Measurements from ENCODE around the gene IKBKE.

The IKBKE gene

DNA sequence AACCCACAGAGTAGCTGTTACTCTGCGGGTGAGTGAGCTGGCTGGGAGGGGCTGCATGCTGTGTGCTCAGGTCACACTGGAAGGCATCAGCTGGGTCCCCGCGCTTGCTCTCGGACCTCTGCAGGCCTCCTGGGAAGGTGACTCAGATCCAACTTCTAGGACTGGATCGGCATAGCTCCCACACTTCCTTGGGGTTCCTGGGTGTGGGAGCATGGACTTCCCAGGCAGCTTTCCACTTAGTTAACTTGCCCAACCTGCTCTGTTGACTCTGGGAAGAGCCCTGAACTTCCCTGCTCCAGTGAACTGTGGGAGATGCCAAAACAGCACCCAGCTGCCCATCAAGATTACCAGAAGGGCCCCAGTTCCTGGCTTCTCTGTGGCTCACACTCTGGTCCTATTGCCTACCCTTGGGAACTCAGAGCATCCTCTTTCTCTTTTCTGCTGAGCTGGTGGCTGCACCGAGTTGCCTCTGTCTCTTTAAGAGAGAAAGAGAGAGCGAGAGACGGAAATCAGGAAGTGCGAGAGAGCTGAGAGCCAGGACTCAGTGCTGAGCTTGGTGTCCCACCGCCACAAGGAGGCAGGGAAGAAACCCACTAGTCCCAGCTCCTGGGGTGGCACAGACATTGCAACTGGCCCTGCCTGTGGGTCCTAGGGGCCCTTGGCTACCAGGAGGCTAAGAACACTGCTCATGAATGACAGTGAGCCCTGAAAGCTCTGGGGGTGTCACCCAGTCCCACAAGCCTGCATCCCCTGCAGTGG is at the start of gene IKBKE:
TSS of gene IKBKE (plus strand) at position 544 of the 759 bp plus-strand sequence. CDS start 2,752 bp downstream, outside the sequence.
- in situ Hi-C loops (cut with MboI; ENCODE audit: low sequenced_read_pairs) = no loop called here

DNA sequence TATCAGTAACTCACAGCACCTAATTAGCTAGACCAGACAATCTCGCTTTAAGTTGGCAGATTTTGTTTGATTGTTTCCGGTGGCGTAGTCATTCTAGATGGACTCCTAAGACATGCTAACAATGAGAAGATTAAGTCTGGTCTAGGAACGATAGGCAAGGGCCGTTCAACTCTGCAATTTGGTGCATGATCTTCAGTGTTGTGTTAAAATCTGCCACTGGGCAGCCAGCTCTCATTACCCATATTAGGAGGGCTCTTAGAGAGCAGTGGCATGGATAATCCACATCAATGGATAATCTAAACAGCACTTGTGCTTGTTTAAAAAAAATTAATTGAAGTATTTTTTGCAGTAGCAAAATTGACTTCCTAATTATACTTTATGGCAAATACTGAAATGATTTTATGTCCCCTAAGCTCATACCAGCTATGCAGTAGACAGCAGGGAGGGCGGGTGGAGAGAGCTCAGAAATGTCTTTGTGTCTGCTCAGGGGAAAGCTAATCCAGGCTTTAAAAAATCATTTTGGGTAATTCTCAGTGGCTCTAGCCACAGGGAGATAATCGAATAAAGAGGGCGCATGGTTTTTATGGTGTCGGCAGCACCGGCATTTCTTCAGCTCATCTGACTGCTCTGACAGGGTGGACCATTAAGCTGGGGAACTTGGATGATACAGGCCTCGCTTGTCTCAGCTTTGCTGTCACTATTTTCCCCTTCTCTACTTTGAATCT is 48.5 kb upstream of the IKBKE start:
- in situ Hi-C loops (cut with MboI; ENCODE audit: low sequenced_read_pairs) = no loop called here

DNA sequence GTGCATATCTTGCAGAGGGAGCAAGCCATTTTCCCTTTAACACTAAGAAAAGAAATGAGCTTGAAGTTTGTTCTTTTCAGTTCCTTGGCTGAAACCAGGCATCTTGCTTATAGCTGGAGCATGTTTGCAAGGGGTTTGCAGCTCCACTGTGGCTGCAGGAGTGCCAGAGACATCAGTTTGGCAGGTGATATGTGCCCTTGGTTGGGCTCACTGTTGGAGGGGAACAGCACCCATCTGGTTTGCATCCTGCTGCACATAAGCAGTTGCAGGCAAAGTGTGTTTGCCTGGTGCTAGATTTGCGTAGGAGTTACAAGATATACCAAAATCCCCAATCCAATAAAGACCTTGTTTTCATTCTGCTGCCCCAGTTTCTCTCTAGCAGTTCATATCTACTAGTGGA is 47.8 kb upstream of the IKBKE start:
- in situ Hi-C loops (cut with MboI; ENCODE audit: low sequenced_read_pairs) = no loop called here

DNA sequence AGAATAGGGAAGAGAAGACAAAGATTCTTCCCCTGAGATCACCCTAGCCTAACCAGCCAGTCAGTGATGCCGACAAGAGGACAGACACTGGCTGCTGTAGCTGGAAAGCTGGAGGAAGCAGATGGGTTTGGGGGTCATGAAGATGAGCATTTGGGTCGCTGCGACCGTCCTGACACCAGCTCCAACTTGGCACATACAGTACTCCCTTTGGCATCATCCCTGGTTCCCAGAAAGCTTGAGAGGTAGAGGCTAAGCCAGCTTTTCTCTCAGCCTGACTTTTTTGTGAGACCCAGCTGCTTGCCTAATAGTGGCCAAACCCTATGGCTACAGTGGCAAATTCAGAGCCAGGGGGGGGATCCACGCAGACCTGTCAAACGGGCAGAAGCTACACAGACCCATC is 43.0 kb upstream of the IKBKE start:
- in situ Hi-C loops (cut with MboI; ENCODE audit: low sequenced_read_pairs) = no loop called here

DNA sequence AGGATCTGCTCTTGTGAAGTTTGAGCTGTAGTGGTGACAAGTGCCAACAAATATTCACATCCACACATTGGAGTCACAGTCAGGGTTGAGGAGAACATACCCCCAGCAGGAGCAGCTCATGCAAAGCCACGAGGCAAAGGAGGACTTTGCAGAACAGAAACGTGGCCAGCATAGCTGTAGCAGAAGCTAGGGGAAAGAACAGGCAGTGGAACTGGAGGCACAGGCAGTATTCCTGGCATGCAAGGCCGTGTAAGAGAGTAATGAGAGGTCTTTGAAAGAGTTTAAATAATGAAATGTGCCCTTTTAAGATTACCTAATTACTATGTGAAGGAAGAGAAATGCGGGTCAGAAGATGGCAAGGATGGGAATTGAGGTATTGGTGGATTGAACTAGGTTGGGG is 40.9 kb upstream of the IKBKE start:
- in situ Hi-C loops (cut with MboI; ENCODE audit: low sequenced_read_pairs) = no loop called here

DNA sequence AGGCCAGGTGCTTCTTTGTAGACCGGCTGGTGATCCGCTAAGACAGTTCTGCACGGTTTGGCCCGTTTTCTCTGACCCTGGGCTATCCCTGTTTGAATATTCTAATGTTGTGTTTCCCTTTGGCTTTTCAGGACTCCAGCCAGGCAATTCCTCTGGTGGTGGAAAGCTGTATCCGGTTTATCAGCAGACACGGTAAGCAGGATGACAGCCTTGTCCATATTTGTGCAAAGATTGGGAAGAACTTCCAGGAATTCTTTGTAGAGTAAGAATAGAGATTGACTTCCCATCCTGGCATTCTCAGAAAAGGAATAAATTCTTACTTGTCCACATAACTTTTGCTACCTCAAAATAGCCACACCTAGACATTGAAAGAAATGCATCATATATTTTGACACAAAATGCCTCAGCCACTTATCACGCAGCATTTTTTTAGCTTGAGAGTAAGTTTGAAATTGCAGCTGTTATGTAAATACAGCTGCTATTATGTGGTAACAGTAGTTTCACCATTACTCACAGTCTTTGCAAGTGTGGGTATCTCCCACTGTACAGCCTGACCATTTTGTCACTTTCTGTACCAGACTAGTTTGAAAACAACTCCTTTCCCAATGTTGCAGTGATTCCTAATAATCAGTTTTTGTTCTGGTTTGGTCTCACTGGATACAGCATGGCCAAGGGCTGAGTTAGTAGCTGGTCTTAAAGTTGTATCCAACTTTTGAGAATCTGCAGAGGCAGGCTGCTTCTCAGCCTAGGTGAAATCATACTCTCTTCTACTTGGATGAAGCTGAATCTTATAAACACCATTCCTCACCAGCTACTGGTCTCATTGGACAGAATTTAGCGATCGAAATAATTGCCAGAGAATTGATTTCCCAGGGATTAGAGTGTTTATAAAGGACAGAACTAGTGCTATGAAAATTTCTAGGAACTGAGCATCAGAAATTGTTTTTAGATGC is 40.0 kb upstream of the IKBKE start:
- in situ Hi-C loops (cut with MboI; ENCODE audit: low sequenced_read_pairs) = no loop called here

DNA sequence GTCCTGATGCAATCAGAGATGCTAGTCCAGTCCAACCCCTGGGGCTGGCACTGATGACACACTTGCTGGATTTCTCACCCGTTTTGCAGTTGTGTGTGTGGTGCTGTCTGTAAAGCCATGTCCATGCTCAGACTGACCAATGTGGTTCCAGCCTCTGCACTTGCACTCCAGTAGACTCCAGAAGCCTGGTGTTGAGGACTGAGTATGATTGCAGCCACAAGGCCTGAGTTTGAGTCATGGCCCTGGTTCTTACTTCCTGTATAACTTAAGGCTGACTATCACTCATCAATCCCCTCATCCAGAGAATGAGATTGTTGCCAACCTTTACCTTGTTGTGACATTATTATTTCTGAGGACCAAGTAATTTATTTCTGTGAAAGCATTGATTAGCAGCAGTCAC is 34.8 kb upstream of the IKBKE start:
- in situ Hi-C loops (cut with MboI; ENCODE audit: low sequenced_read_pairs) = no loop called here

DNA sequence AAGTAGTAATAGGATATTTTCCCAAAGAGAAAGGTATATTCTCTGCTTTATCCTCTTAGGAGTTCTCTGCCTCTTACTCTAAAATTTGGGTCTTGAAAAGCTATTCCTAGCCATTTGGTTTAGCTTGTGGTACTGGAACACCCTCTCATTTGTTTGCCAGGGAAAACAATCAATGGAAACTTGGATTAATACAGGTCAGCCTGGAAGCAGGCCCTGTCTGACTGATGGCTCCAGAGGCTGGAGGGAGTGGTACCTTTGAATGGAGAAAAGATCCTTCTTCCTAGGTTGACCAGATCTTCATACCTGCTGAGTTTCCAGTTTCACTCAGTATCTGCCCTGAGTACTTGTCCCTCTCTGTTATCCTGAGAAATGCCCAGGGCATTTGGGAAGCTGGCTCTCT is 31.7 kb upstream of the IKBKE start:
- in situ Hi-C loops (cut with MboI; ENCODE audit: low sequenced_read_pairs) = no loop called here

DNA sequence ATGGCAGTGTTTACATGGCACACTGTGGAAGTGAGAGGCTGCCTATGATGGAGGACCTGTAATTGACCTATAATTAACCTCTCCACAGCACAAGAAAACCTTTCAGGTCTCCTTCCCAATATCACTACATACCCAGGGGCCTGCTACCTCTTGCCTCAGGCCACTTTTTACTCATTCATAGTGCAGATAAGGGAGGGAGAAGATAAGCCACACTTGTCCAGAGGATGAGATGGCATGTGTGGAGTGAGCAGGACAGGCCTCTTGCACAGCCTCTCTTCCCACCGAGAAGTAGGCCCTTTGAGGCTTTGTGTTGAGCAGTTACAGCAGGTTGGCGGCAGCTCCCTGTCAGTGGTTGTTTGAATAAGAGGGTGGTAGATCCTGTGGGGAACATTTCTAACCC is 31.1 kb upstream of the IKBKE start:
- in situ Hi-C loops (cut with MboI; ENCODE audit: low sequenced_read_pairs) = no loop called here

DNA sequence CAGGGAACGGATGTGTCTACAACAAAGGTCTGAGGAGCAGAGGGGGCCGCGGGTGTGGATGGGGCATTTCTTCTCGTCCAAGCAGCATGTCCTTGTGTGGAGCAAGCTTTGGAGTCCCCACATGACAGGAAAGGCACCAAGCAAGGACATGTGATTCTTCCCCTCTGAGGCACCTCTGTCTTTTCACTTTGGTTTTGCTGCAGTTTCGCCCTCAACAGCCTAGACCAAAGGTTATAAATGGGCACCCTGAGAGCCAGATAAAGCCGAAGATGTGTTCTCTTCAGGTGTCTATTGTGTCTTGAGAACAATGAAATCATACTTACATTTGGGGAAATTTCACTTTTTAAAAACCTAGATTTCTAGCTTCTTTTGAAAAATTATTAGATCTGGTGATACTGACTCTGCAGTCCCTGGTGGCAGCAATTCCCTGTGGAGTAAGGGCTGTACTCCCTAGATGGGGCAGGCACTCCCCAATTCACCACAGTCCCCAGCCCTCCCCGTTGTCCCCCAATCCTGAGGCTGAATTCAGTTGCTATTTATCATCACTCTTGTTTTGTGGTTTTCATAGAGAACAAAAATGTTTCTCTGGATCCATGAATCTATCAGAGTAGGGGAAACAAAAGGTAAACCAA is 28.8 kb upstream of the IKBKE start:
- in situ Hi-C loops (cut with MboI; ENCODE audit: low sequenced_read_pairs) = no loop called here

DNA sequence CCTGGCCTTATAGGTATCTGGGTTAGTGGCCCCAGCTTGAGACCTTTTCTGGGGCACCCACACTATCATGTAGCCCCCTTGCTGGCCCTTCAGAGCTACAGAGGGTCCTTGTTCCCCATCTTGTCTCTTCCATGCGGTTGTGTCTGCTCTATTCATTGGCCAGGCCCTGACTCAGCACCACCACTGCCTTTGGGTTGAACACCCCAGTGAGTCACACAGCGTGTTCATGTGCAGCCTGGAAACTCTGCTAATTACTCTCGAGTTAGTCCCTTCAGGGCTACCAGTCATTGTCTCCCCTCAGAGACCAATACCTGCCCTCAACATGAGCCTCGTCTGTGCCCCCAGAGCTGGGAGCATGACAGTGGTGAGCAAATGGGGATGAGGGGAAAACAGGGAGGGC is 28.2 kb upstream of the IKBKE start:
- in situ Hi-C loops (cut with MboI; ENCODE audit: low sequenced_read_pairs) = no loop called here

DNA sequence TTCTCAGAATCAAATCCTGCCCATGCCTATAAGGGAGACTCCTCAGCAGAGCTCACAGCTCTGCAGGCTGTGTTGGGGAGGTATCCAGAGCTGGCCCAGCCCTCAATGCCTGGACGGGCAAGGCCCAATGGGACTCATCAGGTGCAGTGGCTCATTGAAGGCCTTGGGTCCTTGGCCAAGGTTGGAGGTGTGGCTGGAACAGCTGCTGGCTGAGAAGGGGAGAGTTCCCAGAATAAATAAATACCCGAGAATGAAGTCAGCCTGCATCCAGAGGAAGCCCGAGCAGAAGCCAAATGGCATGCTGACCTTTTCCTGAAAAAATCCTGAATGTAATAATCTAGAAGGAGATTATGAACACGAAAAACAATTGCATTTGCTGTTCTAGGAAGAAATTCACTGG is 25.2 kb upstream of the IKBKE start:
- in situ Hi-C loops (cut with MboI; ENCODE audit: low sequenced_read_pairs) = no loop called here

DNA sequence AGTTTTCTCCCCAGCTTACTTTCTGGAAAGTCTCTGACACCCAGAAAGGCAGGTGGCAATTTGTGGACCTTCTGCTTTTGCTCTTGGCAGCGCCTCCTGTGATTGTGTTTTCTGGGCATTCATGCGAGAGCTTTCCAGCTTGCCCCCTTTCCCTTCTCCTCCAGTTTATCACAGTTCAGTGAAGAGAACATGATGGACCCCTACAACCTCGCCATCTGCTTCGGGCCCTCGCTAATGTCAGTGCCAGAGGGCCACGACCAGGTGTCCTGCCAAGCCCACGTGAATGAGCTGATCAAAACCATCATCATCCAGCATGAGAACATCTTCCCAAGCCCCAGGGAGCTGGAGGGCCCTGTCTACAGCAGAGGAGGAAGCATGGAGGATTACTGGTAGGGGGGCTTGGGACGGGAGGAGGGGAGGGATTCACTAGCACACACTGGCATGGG is 24.3 kb upstream of the IKBKE start:
- in situ Hi-C loops (cut with MboI; ENCODE audit: low sequenced_read_pairs) = no loop called here

DNA sequence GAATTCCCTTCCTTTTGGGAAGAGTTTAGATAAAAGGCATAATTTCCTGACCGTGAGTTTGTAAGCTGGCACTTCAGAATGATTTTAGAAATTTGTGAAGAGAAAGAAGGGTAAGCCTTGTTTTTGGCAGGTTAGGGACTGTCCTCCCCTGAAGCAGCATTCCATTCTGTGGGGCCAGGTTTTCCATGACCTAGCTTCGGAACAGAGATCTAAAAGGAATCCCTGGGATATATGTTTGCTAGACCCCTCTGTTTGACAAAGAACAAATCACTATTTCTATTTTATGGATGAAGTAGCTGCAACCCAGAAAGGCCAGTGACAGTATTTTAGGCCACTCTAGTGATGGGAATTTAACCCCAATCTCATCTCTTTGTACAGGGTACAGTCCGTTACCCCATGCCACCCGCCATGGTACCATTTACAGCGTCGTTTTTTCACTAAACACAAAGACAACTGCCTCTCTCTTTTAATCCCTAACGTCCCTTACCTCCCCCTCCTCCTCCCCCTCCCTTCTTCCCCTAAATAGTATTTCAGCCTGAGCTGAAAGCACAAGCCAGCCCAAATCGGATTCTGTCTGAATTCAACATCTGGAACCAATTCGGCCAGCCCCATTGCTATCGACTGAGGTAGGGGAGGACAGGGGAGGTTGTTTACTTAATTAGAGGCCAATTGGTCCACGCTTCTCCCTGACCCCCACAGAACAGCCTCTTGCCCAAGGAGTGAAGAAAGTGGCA is 23.4 kb upstream of the IKBKE start:
- in situ Hi-C loops (cut with MboI; ENCODE audit: low sequenced_read_pairs) = no loop called here

DNA sequence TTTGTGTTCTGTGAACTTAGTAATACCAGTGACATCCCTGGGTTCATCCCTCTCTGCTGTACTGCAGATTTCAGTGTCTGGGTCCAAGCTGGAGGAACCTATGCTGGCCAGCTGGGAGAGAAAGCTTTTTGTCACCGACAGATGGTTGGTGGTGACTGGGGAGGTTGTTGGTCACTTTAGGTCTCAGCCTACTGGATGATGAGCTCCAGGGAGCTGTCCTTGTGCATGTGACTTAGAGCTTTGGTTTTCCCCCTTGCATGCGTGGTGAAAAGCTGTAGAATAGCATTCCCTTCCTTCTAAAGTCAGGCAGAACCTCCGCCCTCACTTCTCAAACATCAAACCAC is 22.9 kb upstream of the IKBKE start:
- in situ Hi-C loops (cut with MboI; ENCODE audit: low sequenced_read_pairs) = no loop called here

DNA sequence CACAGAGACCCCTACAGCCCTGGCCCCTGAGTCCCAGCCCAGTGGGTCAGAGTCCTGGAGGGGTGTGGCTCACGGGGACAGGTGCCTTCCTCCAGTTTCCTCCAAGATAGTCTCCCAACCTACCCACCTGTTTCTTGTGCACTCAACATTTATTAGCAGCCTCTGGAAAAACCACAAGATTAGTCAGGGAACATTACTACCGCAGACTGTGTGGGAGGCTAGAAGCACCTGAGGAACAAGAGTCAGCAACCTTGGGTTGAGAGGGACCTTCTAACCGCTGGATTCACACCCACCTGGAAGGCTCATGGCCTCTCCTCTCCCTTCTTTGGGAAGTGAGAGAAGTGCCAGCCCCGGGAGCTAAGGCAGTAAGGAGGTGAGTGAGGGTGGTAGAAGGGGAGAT is 22.5 kb upstream of the IKBKE start:
- in situ Hi-C loops (cut with MboI; ENCODE audit: low sequenced_read_pairs) = no loop called here

DNA sequence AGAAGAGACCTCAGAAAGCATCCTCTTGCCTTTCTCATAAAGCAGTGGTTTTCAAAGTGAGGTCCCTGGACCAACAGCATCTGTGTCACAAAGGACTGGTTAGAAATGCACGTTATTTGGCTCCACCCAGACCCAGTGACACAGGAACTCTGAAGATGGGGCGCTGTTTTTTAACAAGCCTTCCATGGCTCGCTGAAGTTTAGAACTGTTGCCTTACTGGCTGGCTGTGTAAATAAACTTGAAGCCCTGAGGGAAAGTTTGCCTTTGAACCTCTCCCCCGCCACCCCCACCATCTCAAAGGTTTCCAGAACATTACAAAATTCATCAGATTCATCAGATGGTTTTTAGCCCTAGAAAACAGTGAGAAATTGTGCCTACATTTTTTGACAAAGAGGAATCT is 21.8 kb upstream of the IKBKE start:
- in situ Hi-C loops (cut with MboI; ENCODE audit: low sequenced_read_pairs) = no loop called here

DNA sequence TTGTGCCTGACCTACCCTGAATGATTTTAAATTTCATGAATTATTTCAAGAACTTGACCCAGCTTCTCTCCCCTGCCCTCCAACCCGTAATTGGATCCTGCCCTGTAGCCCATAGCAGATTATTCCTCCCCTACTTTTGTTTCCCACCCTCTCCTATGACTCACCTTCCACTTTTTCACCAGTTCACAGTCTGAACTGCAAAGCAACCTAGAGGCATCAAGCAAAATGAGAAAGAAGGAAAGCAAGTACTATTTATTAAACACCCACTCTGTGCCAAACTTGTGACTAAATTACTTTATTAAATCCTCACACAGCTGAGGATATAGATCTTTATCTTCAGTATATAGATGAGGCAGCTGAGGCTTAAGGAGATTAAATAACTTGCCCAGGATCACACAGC is 20.7 kb upstream of the IKBKE start:
- in situ Hi-C loops (cut with MboI; ENCODE audit: low sequenced_read_pairs) = no loop called here

DNA sequence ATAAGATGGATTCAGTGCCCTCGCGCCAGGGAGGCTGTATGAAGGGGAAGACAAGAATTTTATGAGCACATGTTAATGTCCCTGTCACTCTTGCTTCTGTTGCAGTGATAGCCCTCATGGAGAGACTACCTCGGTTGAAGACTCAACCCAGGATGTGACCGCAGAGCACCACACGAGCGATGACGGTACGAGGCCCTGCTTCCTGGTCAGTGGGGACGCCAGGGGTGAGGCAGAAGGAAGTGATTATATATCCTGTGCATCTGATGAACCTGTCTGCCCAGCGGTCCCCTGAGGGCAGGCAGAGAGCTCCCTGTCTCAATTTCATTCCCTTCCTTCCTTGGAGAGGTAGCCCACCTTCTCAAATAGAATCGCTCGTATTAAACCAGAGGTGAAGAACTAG is 20.0 kb upstream of the IKBKE start:
- in situ Hi-C loops (cut with MboI; ENCODE audit: low sequenced_read_pairs) = no loop called here

DNA sequence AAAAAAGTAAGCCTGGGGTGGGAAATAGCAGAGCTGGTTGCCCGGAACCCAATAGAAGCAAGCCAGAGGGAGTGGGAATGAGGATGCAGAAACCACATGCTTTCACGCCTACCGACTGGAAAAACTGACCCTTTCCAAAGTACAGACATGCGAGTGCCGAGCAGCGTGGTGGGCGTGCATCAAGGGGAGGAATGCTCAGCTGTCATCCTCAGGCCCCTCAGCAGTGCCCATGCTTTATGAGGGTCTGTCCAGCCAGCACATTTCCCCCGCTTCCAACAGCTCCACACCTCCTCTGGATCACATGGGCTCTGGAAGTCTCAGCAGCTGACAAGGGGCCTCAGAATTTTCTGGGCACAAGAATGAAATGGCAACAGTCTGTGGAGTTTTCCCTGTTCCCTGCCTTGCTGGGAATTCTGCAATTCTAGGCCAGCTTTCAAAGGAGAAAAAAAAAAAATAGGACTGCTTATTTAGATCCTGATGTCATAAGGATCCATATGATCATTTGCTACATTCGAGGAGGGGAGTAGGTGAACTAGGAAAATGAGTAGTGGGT is 19.1 kb upstream of the IKBKE start:
- in situ Hi-C loops (cut with MboI; ENCODE audit: low sequenced_read_pairs) = no loop called here

Measured in HL-60/S4 treated with retinoic acid at 250 ng/mL for 4 days and 3 days (cell line).